ENCODE results near the gene DBNL. TPM values are rescaled to one million over a fixed set of nuclear protein-coding genes. Genes with fewer than 3 reads are reported as not detected.

DBNL gene
- total and polyA plus RNA-seq, 3 donors from 2014 or later: 50.0 to 72.7 (median 61.4) TPM

GRCh38 chr7:44048031-44048795, 3.7 kb downstream of the DBNL start:
- H3K4me1 ChIP-seq: peaks cover 13% of the 10 kb centered on the region
- no peaks in the 10 kb centered on the region for H3K27me3 ChIP-seq
- intact Hi-C loops (cut with DNase I; ENCODE audit: low total_unique reads): no loop called here
- H3K36me3 ChIP-seq (ENCODE audit: low read depth, missing control alignments): no peaks in the 10 kb centered on the region
- DNase-seq: no peak
- H3K4me3 ChIP-seq: no peak overlapping the region
- no peak overlapping the region for H3K27ac ChIP-seq
- 93 to 94% methylated on average over 6 to 7 of the region's 7 CpGs for WGBS, 2 donors
- H3K9me3 ChIP-seq: no peaks in the 10 kb centered on the region
- TF ChIP-seq POLR2A (IDR thresholded peaks at IDR 0.05): no peak
- TF ChIP-seq, protein P1, sequence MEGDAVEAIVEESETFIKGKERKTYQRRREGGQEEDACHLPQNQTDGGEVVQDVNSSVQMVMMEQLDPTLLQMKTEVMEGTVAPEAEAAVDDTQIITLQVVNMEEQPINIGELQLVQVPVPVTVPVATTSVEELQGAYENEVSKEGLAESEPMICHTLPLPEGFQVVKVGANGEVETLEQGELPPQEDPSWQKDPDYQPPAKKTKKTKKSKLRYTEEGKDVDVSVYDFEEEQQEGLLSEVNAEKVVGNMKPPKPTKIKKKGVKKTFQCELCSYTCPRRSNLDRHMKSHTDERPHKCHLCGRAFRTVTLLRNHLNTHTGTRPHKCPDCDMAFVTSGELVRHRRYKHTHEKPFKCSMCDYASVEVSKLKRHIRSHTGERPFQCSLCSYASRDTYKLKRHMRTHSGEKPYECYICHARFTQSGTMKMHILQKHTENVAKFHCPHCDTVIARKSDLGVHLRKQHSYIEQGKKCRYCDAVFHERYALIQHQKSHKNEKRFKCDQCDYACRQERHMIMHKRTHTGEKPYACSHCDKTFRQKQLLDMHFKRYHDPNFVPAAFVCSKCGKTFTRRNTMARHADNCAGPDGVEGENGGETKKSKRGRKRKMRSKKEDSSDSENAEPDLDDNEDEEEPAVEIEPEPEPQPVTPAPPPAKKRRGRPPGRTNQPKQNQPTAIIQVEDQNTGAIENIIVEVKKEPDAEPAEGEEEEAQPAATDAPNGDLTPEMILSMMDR (IDR thresholded peaks at IDR 0.05): no peak

- WGBS, 2 donors: 86 to 88% methylated on average over 14 of the region's 14 CpGs
- peaks cover 5% of the 10 kb centered on the region for H3K4me1 ChIP-seq
- no peaks in the 10 kb centered on the region for H3K27me3 ChIP-seq
- intact Hi-C loops (cut with DNase I; ENCODE audit: low total_unique reads): no loop called here
- no peak overlapping the region for H3K4me3 ChIP-seq
- no peak for TF ChIP-seq POLR2A (IDR thresholded peaks at IDR 0.05)
- no peak overlapping the region for H3K27ac ChIP-seq
- H3K36me3 ChIP-seq (ENCODE audit: low read depth, missing control alignments): no peaks in the 10 kb centered on the region
- no peaks in the 10 kb centered on the region for H3K9me3 ChIP-seq
- no peak for DNase-seq
Measured at GRCh38 chr7:44050121-44050914, 5.8 kb downstream of the DBNL start.

GRCh38 chr7:44050915-44051560, 6.5 kb downstream of the DBNL start:
- no peak for DNase-seq
- no peaks in the 10 kb centered on the region for H3K36me3 ChIP-seq (ENCODE audit: low read depth, missing control alignments)
- WGBS, 2 donors: 69 to 80% methylated on average over 7 to 8 of the region's 8 CpGs

DNA sequence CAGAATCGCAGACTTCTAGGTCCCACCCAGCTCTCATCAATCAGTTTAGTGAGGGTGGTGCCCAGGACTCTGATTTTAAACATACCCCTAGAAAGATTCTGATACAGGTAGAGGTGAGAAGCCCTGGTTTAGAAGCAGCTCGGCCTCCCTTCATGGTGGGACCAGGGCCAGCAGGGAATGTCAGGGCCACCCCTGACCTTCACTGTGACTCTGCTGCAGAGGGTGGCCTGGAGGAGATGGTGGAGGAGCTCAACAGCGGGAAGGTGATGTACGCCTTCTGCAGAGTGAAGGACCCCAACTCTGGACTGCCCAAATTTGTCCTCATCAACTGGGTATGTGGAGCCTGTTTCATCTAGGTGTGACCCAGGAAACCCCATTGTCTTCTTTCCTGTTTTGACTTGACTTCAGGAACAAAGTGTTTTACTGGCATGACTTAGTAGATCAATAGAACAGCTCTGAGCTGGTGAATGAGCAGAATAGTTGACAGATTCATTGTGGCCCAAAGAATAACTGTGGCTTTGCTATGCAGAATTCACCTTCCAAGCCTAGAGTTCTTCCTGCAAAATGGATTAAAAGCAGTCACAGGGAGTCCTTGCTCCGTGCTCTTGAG, 7.2 kb downstream of the DBNL start:
- intact Hi-C loops (cut with DNase I; ENCODE audit: low total_unique reads): no loop called here
- no peaks in the 10 kb centered on the region for H3K36me3 ChIP-seq (ENCODE audit: low read depth, missing control alignments)
- no peak for TF ChIP-seq POLR2A (IDR thresholded peaks at IDR 0.05)
- TF ChIP-seq, protein P1 (IDR thresholded peaks at IDR 0.05): no peak
- 93 to 96% methylated on average over 5 of the region's 5 CpGs for WGBS, 2 donors
- H3K4me3 ChIP-seq: no peak overlapping the region
- no peak for DNase-seq
- no peaks in the 10 kb centered on the region for H3K27me3 ChIP-seq
- H3K27ac ChIP-seq: no peak overlapping the region
- no peaks in the 10 kb centered on the region for H3K4me1 ChIP-seq
- H3K9me3 ChIP-seq: no peaks in the 10 kb centered on the region

More at GRCh38 chr7:44050915-44051560, 6.5 kb downstream of the DBNL start:
- H3K27ac ChIP-seq: no peak overlapping the region
- no peaks in the 10 kb centered on the region for H3K27me3 ChIP-seq
- H3K9me3 ChIP-seq: no peaks in the 10 kb centered on the region
- intact Hi-C loops (cut with DNase I; ENCODE audit: low total_unique reads): no loop called here
- no peak overlapping the region for H3K4me3 ChIP-seq
- TF ChIP-seq, protein P1 (IDR thresholded peaks at IDR 0.05): no peak
- no peak for TF ChIP-seq POLR2A (IDR thresholded peaks at IDR 0.05)
- H3K4me1 ChIP-seq: no peaks in the 10 kb centered on the region

All from testis (tissue), 3 donors.